ENCODE data around the gene CPD. TPM values are rescaled to one million over a fixed set of nuclear protein-coding genes. Genes with fewer than 3 reads are reported as not detected.
"Not testable (repeated sequence)": the region's sequence is repeated elsewhere in the genome, so short reads cannot be mapped to it uniquely, and the experiment has no call there.

CPD gene
- total and polyA plus RNA-seq, 2 experiments from 2014 or later, result 28.0 to 121 TPM

- Histone ChIP-seq H3K36me3 (ENCODE audit: low read depth) (peaks cover 9% of the 10 kb centered on the region; the same call in 1 of the 2 replicates), H3K4me2 (ENCODE audit: unreplicated experiment) (no peak overlapping the region), H2AFZ (no peak overlapping the region), H3K27ac (no peak overlapping the region), H3K9ac (no peak overlapping the region; the same call in 1 of the 2 replicates), H3F3A (ENCODE audit: insufficient read depth) (peaks cover 5% of the 10 kb centered on the region; the same call in 1 of the 2 replicates), H3K79me2 (ENCODE audit: insufficient read depth) (peaks cover 73% of the 10 kb centered on the region), H4K20me1 (ENCODE audit: insufficient read depth) (peaks cover 4% of the 10 kb centered on the region; the same call in 1 of the 2 replicates), H3K4me3 (no peak overlapping the region), H3K4me1 (ENCODE audit: insufficient read depth) (peaks cover 10% of the 10 kb centered on the region), H3K27me3 (replicated peaks; ENCODE audit: insufficient read depth) (no peaks in the 10 kb centered on the region), H3K9me2 (ENCODE audit: insufficient read depth) (no peaks in the 10 kb centered on the region), H3K9me3 (ENCODE audit: low read depth) (no peaks in the 10 kb centered on the region)
- in situ Hi-C loops (cut with MboI), result no loop called here
- peak; percentile 30 for DNase-seq
- TF ChIP-seq EZH2 (IDR thresholded peaks at IDR 0.05; ENCODE audit: insufficient read depth, poor library complexity, severe bottlenecking) (no peak), EZH2phosphoT487 (IDR thresholded peaks at IDR 0.05; ENCODE audit: insufficient read depth, low read depth) (no peak)
Observed at GRCh38 chr17:30405161-30405560, 26.4 kb downstream of the CPD start.

DNA sequence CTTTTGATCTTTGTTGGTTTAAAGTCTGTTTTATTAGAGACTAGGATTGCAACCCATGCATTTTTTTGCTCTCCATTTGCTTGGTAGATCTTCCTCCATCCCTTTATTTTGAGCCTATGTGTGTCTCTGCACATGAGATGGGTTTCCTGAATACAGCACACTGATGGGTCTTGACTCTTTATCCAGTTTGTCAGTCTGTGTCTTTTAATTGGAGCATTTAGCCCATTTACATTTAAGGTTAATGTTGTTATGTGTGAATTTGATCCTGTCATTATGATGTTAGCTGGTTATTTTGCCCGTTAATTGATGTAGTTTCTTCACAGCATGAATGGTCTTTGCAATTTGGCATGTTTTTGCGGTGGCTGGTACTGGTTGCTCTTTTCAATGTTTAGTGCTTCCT, 31.9 kb downstream of the CPD start:
- H4K20me1 ChIP-seq (ENCODE audit: insufficient read depth); in situ Hi-C loops (cut with MboI); H3K27ac ChIP-seq; H3K36me3 ChIP-seq (ENCODE audit: low read depth); H3K9me3 ChIP-seq (ENCODE audit: low read depth); H3K9me2 ChIP-seq (ENCODE audit: insufficient read depth); H2AFZ ChIP-seq; DNase-seq; H3K4me3 ChIP-seq; H3K27me3 ChIP-seq (replicated peaks; ENCODE audit: insufficient read depth); H3K4me2 ChIP-seq (ENCODE audit: unreplicated experiment); H3K9ac ChIP-seq: not testable (repeated sequence)
- H3F3A ChIP-seq (ENCODE audit: insufficient read depth), result peaks cover 11% of the 10 kb centered on the region
- peaks cover 26% of the 10 kb centered on the region for H3K4me1 ChIP-seq (ENCODE audit: insufficient read depth)
- WGBS, 2 experiments (ENCODE audit: low coverage in 1 of 2, low lambda C conversion rate in 2 of 2, missing lambda C conversion rate in 2 of 2), result 98 to 100% methylated on average over 2 of the region's 2 CpGs
- peaks cover 82% of the 10 kb centered on the region for H3K79me2 ChIP-seq (ENCODE audit: insufficient read depth)

- H3K27me3 ChIP-seq (replicated peaks; ENCODE audit: insufficient read depth); H3K4me3 ChIP-seq; H3K9me2 ChIP-seq (ENCODE audit: insufficient read depth); in situ Hi-C loops (cut with MboI); H3K36me3 ChIP-seq (ENCODE audit: low read depth); H3K9me3 ChIP-seq (ENCODE audit: low read depth); H3K27ac ChIP-seq; H3K4me2 ChIP-seq (ENCODE audit: unreplicated experiment); H3K9ac ChIP-seq; H2AFZ ChIP-seq; DNase-seq; H4K20me1 ChIP-seq (ENCODE audit: insufficient read depth): not testable (repeated sequence)
- 80 to 83% methylated on average over 3 of the region's 3 CpGs for WGBS, 2 experiments (ENCODE audit: low coverage in 1 of 2, low lambda C conversion rate in 2 of 2, missing lambda C conversion rate in 2 of 2)
- H3K4me1 ChIP-seq (ENCODE audit: insufficient read depth), result peaks cover 28% of the 10 kb centered on the region
- peaks cover 11% of the 10 kb centered on the region for H3F3A ChIP-seq (ENCODE audit: insufficient read depth)
- H3K79me2 ChIP-seq (ENCODE audit: insufficient read depth), result peaks cover 77% of the 10 kb centered on the region
Observed at GRCh38 chr17:30412008-30412496, 33.3 kb downstream of the CPD start.

- Histone ChIP-seq H3K4me3 (no peak overlapping the region), H3K27ac (no peak overlapping the region), H3K79me2 (ENCODE audit: insufficient read depth) (peaks cover 76% of the 10 kb centered on the region), H4K20me1 (ENCODE audit: insufficient read depth) (peaks cover 4% of the 10 kb centered on the region; the same call in 1 of the 2 replicates), H3K4me1 (ENCODE audit: insufficient read depth) (peaks cover 28% of the 10 kb centered on the region), H3K9me3 (ENCODE audit: low read depth) (no peaks in the 10 kb centered on the region), H2AFZ (no peak overlapping the region), H3K9me2 (ENCODE audit: insufficient read depth) (no peaks in the 10 kb centered on the region), H3K36me3 (ENCODE audit: low read depth) (no peaks in the 10 kb centered on the region), H3K27me3 (replicated peaks; ENCODE audit: insufficient read depth) (no peaks in the 10 kb centered on the region), H3K9ac (no peak overlapping the region), H3F3A (ENCODE audit: insufficient read depth) (peaks cover 11% of the 10 kb centered on the region), H3K4me2 (ENCODE audit: unreplicated experiment) (peak overlapping the region; percentile 29)
- TF ChIP-seq EZH2phosphoT487 (IDR thresholded peaks at IDR 0.05; ENCODE audit: insufficient read depth, low read depth) (no peak), EZH2 (IDR thresholded peaks at IDR 0.05; ENCODE audit: insufficient read depth, poor library complexity, severe bottlenecking) (no peak)
- WGBS, 2 experiments (ENCODE audit: low coverage in 1 of 2, low lambda C conversion rate in 2 of 2, missing lambda C conversion rate in 2 of 2), result 46 to 59% methylated on average over 4 of the region's 4 CpGs
- peak; percentile 65 for DNase-seq
- in situ Hi-C loops (cut with MboI), result no loop called here
Observed at GRCh38 chr17:30413109-30413508, 34.4 kb downstream of the CPD start.

GRCh38 chr17:30414486-30414885, 35.8 kb downstream of the CPD start:
- H3K9ac ChIP-seq, result no peak overlapping the region
- H3K79me2 ChIP-seq (ENCODE audit: insufficient read depth), result peaks cover 74% of the 10 kb centered on the region
- no peaks in the 10 kb centered on the region for H3K9me3 ChIP-seq (ENCODE audit: low read depth)
- H3F3A ChIP-seq (ENCODE audit: insufficient read depth), result peaks cover 11% of the 10 kb centered on the region
- in situ Hi-C loops (cut with MboI), result no loop called here
- DNase-seq, result peak; percentile 6
- no peak overlapping the region for H3K27ac ChIP-seq
- no peak overlapping the region for H2AFZ ChIP-seq
- H3K9me2 ChIP-seq (ENCODE audit: insufficient read depth), result no peaks in the 10 kb centered on the region
- 78 to 84% methylated on average over 4 of the region's 4 CpGs for WGBS, 2 experiments (ENCODE audit: low coverage in 1 of 2, low lambda C conversion rate in 2 of 2, missing lambda C conversion rate in 2 of 2)
- H3K36me3 ChIP-seq (ENCODE audit: low read depth), result no peaks in the 10 kb centered on the region
- H4K20me1 ChIP-seq (ENCODE audit: insufficient read depth), result no peaks in the 10 kb centered on the region; the same call in 1 of the 2 replicates
- peaks cover 28% of the 10 kb centered on the region for H3K4me1 ChIP-seq (ENCODE audit: insufficient read depth)
- H3K27me3 ChIP-seq (replicated peaks; ENCODE audit: insufficient read depth), result no peaks in the 10 kb centered on the region
- H3K4me3 ChIP-seq, result no peak overlapping the region
- no peak overlapping the region for H3K4me2 ChIP-seq (ENCODE audit: unreplicated experiment)
- no peak for TF ChIP-seq EZH2phosphoT487 (IDR thresholded peaks at IDR 0.05; ENCODE audit: insufficient read depth, low read depth)
- no peak for TF ChIP-seq EZH2 (IDR thresholded peaks at IDR 0.05; ENCODE audit: insufficient read depth, poor library complexity, severe bottlenecking)
